NT2/D1 (cell line): ENCODE measurements around the gene AKR7A2.

ENCODE experiments used
- SUZ12 ChIP-seq: IDR thresholded peaks from 2 replicates; pipeline ENCODE4 v1.6.1; 2011; ENCODE audit not compliant: insufficient read length, insufficient read depth; ENCODE audit errors: extremely low read depth
- YY1 ChIP-seq: IDR thresholded peaks from 2 replicates; pipeline ENCODE4 v1.6.1; 2011; ENCODE audit not compliant: insufficient read length, insufficient read depth

- TF ChIP-seq YY1 (no peak), SUZ12 (no peak)
Measured at GRCh38 chr1:19348441-19349198, 36.7 kb upstream of the AKR7A2 start.
